Lower leg skin (tissue), 3 donors: ENCODE data around the gene DDX47.

Source experiments
- CTCF ChIP-seq, 3 donors: fragments of 450-650 bp; IDR thresholded peaks; one replicate each; pipeline ENCODE4 v1.5.1; 2016; ENCODE audit warnings: antibody characterized with exemption in 3 of 3, mild to moderate bottlenecking in 3 of 3, moderate library complexity in 2 of 3
- POLR2A ChIP-seq, 2 donors: fragments of 450-650 bp; IDR thresholded peaks; one replicate each; pipeline ENCODE4 v1.6.1; 2016 to 2017; ENCODE audit warnings: antibody characterized with exemption in 2 of 2, mild to moderate bottlenecking in 1 of 2, moderate library complexity in 1 of 2

- TF ChIP-seq POLR2A (IDR thresholded peaks at IDR 0.05) (no peak), CTCF (IDR thresholded peaks at IDR 0.05) (no peak)
These were observed 32.7 kb downstream of the DDX47 start for GRCh38 chr12:12845794-12846243.
